HG02759 (cell line): ENCODE results near the gene ARHGEF16.

Source experiments
- ATAC-seq: cut with Tn5 transposase; IDR thresholded peaks from one replicate; pipeline ENCODE4 v1.9.1; 2021; ENCODE audit warnings: mild to moderate bottlenecking, moderate library complexity; ENCODE audit not compliant: unreplicated experiment

Gene ARHGEF16

GRCh38 chr1:3436451-3436850, 18.0 kb upstream of the ARHGEF16 start:
- no peak for ATAC-seq

DNA sequence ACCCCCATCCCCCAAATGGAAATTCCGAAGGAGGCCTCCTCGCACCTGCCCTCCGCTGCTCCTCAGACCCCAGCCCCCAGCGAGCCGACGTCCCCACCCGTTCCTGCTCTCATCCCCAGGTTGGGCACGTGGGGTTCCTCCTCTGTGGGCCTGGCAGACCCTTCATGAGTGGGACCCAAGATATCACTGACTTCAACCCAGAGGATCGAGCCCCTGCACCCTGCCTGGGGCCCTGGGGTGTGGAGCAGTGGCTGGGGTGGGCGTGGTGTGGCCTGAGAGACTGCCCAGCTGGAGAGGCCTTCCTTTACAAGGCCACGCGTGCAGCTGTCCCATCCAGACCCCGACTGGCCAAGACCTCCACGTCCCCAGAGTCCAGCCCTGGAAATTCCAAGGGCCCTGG, 17.6 kb upstream of the ARHGEF16 start:
- no peak for ATAC-seq

DNA sequence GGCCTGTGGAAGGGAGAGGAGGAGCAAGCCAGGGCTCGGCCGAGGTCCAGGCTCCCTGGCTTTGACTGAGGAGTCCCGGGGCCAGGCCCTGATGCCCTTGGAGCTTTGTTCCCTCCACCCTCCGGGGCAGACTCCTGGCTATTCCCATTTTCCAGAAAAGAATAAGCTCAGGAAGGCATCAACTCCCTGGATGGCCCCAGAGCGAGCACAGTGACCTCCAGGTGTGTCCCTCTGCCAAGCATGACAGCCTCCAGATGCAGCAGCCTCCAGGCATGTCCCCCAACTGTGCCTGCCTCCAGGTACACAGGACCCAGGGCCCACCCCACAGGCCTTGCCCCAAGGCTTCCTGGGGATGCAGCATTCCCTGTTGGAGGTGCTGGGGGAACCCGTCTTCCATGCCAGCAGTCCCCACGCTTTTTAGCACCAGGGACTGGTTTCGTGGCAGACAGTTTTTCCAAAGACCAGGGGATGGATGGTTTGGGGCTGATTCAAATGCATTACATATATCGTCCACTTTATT, 15.7 kb upstream of the ARHGEF16 start:
- no peak for ATAC-seq

GRCh38 chr1:3439346-3440299, 14.8 kb upstream of the ARHGEF16 start:
- no peak for ATAC-seq

DNA sequence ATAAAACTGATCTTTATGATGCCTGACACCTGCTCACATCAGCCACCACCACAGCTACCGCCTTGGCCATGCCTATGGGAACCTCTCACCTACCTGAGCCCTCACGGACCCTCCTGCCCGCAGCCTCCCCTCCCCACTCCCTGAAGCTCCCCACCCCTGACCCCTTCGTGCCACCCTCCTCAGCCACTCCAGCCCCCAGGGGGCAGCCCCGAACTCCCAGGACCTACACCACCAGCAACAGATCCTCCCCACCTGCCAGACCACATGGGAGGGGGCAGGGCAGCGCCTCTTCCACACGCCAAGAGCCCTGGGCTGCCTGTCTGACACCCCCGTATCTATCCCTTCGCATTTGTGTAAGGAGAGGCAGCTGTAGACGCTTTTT, 14.2 kb upstream of the ARHGEF16 start:
- ATAC-seq, result no peak

GRCh38 chr1:3440711-3441409, 13.6 kb upstream of the ARHGEF16 start:
- ATAC-seq, result no peak

DNA sequence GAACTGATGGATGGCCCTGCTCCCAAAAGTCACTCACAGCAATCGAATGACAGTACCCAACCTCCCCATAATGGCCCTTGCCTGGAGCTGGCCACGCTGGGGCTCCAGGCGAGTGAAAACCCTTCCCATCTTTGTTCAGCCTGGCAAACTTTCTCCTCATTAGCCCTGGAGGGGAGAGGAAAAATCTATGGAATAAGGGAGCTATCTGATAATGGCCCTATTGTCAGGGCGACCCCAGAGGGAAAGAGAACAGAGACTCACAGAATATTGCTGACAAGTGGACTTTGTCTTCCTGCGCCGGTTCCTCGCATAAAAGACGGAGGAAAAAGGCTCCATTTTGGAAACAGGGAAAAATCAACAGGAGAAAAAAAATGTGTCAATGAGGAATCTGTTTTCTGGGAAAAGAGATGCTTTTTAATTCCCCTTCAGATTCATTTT, 13.0 kb upstream of the ARHGEF16 start:
- no peak for ATAC-seq

GRCh38 chr1:3441880-3442279, 12.6 kb upstream of the ARHGEF16 start:
- ATAC-seq, result no peak

- no peak for ATAC-seq
Observed at GRCh38 chr1:3442331-3442730, 12.1 kb upstream of the ARHGEF16 start.

GRCh38 chr1:3442901-3443300, 11.6 kb upstream of the ARHGEF16 start:
- no peak for ATAC-seq

DNA sequence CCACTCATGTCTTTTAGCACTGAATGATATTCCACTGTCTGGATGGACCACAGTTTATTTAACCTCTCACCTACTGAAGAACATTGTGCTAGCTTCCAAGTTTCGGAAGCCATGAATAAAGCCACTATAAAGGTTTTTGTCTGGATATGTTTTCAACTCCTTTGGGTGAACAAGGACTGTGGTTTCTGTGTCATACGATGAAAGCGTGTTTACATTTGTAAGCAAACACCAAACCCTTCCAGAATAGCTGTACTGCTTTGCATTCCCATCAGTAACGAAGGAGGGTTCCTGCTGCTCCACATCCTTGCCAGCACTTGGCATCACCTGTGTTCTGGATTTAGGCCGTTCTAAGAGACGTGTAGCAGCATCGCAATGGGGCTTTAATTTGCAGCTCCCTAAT, 10.7 kb upstream of the ARHGEF16 start:
- no peak for ATAC-seq

DNA sequence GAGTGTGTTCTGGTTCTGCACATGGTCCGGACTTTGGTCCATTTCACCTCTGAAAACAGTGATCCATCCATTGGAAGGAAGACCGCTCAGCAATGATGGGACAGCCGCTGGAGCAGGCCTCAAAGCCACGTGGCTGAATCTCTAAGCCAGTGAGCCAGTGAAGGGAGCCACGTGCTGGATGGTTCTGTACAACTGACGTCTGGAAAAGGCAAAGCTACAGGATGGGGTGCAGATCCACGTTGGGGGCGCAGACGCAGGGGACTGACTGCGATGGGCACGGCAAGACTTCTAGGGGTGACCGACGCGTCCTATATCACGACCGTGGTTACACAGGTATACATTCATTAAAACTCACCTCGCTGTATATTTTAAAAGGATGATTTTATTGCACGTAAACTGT, 10.2 kb upstream of the ARHGEF16 start:
- ATAC-seq, result no peak

- ATAC-seq, result no peak
Observed at GRCh38 chr1:3444736-3445135, 9.7 kb upstream of the ARHGEF16 start.

DNA sequence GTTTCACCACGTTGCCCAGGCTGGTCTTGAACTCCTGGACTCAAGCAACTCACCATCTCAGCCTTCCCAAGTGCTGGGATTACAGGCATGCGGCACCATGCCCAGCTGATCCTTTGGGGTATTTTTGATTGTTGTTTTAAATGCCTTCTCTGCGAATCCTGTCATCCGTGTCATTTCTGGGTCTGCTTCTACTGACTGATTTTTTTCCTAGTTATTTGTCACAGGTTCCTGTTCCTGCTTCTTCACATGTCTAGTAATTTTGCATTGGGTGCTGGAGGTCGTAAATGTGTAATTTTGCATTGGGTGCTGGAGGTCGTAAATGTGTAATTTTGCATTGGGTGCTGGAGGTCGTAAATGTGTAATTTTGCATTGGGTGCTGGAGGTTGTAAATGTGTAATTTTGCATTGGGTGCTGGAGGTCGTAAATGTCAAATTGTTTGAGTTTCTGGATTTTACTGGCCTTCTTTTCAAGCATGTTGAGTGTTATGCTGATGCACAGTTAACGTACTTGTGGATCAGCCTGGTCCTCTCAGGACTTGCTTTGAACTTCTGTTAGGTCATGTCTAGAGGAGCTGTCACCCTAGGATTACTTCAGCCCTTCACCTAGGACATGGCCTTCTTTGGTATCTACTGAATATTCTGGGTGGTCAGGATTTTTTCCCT, 4.1 kb upstream of the ARHGEF16 start:
- no peak for ATAC-seq

GRCh38 chr1:3450983-3451382, 3.5 kb upstream of the ARHGEF16 start:
- ATAC-seq, result no peak

DNA sequence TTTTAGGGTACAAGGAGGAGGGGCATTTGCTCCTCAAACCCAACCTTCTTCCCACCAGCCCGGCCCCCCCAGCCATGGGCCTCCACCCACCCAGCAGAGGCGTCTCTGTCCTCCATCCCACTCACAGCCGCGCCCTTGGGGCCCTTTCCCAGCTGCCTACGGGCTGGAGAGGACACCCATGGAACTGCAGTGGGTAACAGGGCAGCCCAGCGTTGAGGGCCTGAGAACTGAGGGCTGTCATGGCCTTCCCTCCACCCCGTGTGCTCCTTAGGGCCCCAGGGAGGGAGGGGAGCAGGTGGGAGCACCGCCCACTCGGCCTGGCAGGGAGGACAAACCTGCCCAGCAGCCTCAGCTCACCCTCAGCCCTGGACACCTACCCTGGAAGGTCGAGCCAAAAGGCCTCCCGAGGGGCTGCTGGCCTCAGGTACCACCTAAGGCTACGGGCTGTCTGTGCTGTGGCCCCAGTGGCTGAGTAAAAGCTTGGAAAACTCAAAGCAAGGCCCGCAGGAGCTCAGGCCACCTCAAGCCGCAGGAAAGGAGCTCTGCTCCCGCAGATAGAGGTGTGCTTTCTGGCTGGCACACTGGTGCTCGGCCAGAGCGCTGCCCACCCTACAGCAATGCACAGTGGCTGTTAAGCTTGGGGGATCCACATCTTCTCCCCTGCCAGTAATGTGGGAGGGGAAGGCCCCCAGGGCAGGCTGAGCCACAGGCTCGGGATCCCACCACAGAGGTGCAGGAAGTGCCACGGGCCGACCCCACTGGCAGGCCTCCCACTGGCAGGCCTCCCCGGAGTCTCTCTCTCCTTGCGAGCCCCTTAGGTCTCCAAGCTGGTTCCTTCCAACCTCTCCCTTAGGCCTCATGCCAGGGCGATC, 2.2 kb upstream of the ARHGEF16 start:
- no peak for ATAC-seq

DNA sequence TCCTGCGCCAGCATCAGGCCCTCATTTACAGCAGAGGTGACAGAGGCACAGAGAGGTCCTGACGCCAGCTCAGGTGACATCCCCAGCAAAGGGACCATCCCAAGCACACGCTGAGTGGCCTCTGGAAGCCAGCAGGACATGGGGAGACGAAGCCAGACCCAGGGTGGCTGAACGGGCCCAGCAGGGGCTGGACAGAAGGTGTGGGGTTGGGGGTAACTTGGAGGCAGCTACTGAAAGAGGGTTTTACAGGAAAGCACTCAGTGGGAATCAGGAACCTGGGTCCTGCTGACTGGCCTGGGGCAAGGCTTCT, 1.6 kb upstream of the ARHGEF16 start:
- ATAC-seq, result no peak

- no peak for ATAC-seq
Observed at GRCh38 chr1:3453203-3453761, 1.2 kb upstream of the ARHGEF16 start.

- ATAC-seq, result no peak
Observed at GRCh38 chr1:3454811-3455618, 550 bp downstream of the ARHGEF16 start.
